Measurements from ENCODE around the gene RGS17.
"Not testable (repeated sequence)": the region's sequence is repeated elsewhere in the genome, so short reads cannot be mapped to it uniquely, and the experiment has no call there.

Gene RGS17

GRCh38 chr6:153032255-153032882 lies 98.7 kb downstream of the RGS17 start:
- no peak for DNase-seq (ENCODE audit: low read depth)

- no peak for DNase-seq (ENCODE audit: low read depth)
Measured at GRCh38 chr6:153031335-153031955, 99.6 kb downstream of the RGS17 start.

GRCh38 chr6:153028963-153029362 lies 102.1 kb downstream of the RGS17 start:
- DNase-seq (ENCODE audit: low read depth), result no peak

- DNase-seq (ENCODE audit: low read depth), result no peak
Measured at GRCh38 chr6:153028286-153028685, 102.8 kb downstream of the RGS17 start.

GRCh38 chr6:153027480-153027879 lies 103.6 kb downstream of the RGS17 start:
- DNase-seq (ENCODE audit: low read depth), result no peak

GRCh38 chr6:153024709-153025017 lies 106.4 kb downstream of the RGS17 start:
- DNase-seq (ENCODE audit: low read depth), result no peak

- no peak for DNase-seq (ENCODE audit: low read depth)
Measured at GRCh38 chr6:153023977-153024708, 106.9 kb downstream of the RGS17 start.

- DNase-seq (ENCODE audit: low read depth), result no peak
Measured at GRCh38 chr6:153018355-153018754, 112.7 kb downstream of the RGS17 start.

GRCh38 chr6:153016846-153017245 lies 114.2 kb downstream of the RGS17 start:
- DNase-seq (ENCODE audit: low read depth), result no peak

- no peak for DNase-seq (ENCODE audit: low read depth)
Measured at GRCh38 chr6:153015094-153015640, 115.9 kb downstream of the RGS17 start.

GRCh38 chr6:153013438-153013837 lies 117.6 kb downstream of the RGS17 start:
- no peak for DNase-seq (ENCODE audit: low read depth)

GRCh38 chr6:153012856-153013255 lies 118.2 kb downstream of the RGS17 start:
- no peak for DNase-seq (ENCODE audit: low read depth)

- no peak for DNase-seq (ENCODE audit: low read depth)
Measured at GRCh38 chr6:153003366-153003690, 127.8 kb downstream of the RGS17 start.

- DNase-seq (ENCODE audit: low read depth), result peak; percentile 76
Measured at GRCh38 chr6:153002613-153003365, 128.3 kb downstream of the RGS17 start, which contains the start of gene MTRF1L. TSS of gene MTRF1L (minus strand) at chr6:153002709. CDS start at chr6:153002685, 24 bp downstream.

GRCh38 chr6:153001767-153002612 lies 129.1 kb downstream of the RGS17 start:
- no peak for DNase-seq (ENCODE audit: low read depth)

- DNase-seq (ENCODE audit: low read depth), result not testable (repeated sequence)
Measured at GRCh38 chr6:153000790-153001189, 130.3 kb downstream of the RGS17 start.

GRCh38 chr6:153000243-153000642 lies 130.8 kb downstream of the RGS17 start:
- no peak for DNase-seq (ENCODE audit: low read depth)

- DNase-seq (ENCODE audit: low read depth), result not testable (repeated sequence)
Measured at GRCh38 chr6:152999538-152999937, 131.5 kb downstream of the RGS17 start.

- DNase-seq (ENCODE audit: low read depth), result no peak
Measured at GRCh38 chr6:152993847-152994246, 137.2 kb downstream of the RGS17 start.

GRCh38 chr6:152993431-152993830 lies 137.7 kb downstream of the RGS17 start:
- no peak for DNase-seq (ENCODE audit: low read depth)

- DNase-seq (ENCODE audit: low read depth), result no peak
Measured at GRCh38 chr6:152986978-152987377, 144.1 kb downstream of the RGS17 start.
